Memory B cell (primary cell): Measurements from ENCODE around the gene CCL3.

ENCODE experiments used
- ATAC-seq: fragments of 150-1000 bp; cut with Tn5 transposase; 2 replicates; pipeline ENCODE4 v1.10.0; 2021; ENCODE audit warnings: low read depth, mild to moderate bottlenecking, moderate library complexity
- DNase-seq, 2 donors: peaks; one replicate each; pipeline ENCODE4 v3.0.0; 2022; ENCODE audit warnings: low spot score in 2 of 2
- H3K27ac Mint-ChIP-seq: one replicate; pipeline ENCODE4 v1.8.0; 2022; ENCODE audit warnings: mild to moderate bottlenecking, moderate library complexity, mixed read lengths
- H3K27me3 Mint-ChIP-seq: one replicate; pipeline ENCODE4 v1.8.0; 2022; ENCODE audit warnings: mixed read lengths
- H3K36me3 Mint-ChIP-seq: one replicate; pipeline ENCODE4 v1.8.0; 2022; ENCODE audit warnings: mild to moderate bottlenecking, mixed read lengths
- H3K4me1 Mint-ChIP-seq: one replicate; pipeline ENCODE4 v1.8.0; 2022; ENCODE audit warnings: mixed read lengths
- H3K4me3 Mint-ChIP-seq: one replicate; pipeline ENCODE4 v1.8.0; 2022; ENCODE audit warnings: mild to moderate bottlenecking, moderate library complexity, mixed read lengths
- H3K9me3 Mint-ChIP-seq: one replicate; pipeline ENCODE4 v1.8.0; 2022; ENCODE audit warnings: mixed read lengths

Gene CCL3

DNA sequence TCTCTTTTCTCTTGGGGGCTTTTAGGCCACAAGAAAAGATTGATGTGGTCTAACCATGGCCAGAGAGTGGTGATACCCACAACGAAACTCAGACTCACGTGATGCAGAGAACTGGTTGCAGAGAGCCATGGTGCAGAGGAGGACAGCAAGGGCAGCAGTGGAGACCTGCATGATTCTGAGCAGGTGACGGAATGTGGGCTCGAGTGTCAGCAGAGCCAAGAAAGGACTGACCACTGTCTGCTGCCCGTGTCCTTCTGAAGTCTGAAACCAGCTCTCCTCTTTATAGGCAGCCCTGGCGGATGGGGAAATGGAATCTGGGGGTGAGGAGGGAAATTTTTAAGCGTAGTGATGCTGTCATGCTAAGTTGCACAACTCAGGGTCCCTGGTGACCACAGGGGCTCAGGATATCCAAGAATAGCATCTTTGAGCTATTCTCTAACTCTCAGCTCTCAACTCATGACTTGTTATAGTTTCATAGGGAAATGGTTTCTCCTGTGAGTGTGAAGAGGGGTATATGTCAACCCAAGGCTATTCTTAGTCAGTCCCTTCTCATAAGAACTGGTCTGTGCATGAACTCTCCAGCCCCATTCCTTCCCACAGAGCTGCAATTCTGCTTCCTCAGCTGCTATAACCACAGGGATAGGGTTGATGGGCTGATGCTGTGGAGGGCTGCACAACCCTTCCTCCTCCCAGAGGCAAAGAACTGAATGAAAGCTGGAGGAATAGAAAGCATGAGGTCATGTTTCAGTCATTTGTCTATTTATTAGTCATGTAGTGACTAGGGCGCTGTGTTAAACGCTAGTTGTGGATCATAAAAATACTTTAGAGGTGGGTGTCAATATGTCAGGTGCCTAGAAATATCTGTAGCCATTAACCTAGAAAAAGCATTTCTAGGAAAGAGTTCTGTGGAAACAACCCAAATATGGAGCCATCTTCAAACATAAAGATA is at the start of gene CCL3:
TSS of gene CCL3 (minus strand) at position 256 of the 949 bp plus-strand sequence. CDS start at position 171, 85 bp downstream.
- ATAC-seq (peak; percentile 89), DNase-seq (peak; percentile 32 to 33)
- Mint-ChIP-seq H3K4me3 (peak within 1 kb of the TSS; percentile 66), H3K27ac (peak within 1 kb of the TSS; percentile 15), H3K27me3 (peaks cover 7% of the 10 kb centered on the region), H3K36me3 (no peaks in the 10 kb centered on the region), H3K4me1 (peaks cover 35% of the 10 kb centered on the region), H3K9me3 (no peaks in the 10 kb centered on the region)

DNA sequence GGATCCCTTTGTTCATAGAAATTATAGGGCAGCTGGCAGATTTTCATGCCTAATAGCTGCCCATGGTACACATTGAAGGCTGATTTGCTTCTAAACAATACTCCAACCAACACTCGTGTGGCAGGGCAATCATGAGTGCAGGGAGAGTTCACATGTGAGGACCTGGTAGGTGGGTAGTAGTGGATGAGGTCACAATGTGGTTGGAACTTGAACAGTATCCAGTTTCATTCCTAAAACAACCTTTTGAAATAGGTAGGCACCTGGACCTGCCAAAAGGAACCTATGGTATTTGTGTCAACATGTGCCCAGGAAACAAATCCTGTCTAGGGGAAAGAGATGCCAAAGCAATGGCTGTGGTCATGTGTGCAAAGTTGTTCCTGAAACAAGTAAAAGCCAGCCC is 46.5 kb upstream of the CCL3 start:
- H3K4me3 Mint-ChIP-seq, result no peak overlapping the region
- ATAC-seq, result no peak

DNA sequence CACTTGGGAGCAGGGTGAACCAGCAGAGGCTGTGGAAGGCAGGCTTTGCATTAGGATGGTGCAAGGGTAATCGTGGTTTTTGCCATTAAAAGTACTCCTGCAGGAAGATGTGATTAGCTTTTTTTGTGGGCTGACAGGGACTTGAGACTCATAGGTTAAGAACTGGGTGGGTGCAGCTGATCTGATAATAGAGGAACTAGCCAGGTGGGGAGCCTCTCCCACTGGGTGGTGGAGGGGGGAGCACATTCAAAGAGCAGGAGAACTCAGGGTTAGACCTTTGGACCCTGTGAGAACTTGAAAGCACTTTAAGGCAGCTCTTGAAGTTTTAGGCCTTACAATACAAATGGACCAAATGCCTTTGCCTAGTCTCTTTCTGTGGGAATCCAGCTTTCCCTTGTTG is 46.1 kb upstream of the CCL3 start:
- H3K4me3 Mint-ChIP-seq, result no peak overlapping the region
- peaks cover 45% of the 10 kb centered on the region for H3K4me1 Mint-ChIP-seq
- H3K36me3 Mint-ChIP-seq, result peaks cover 2% of the 10 kb centered on the region
- ATAC-seq (peak; percentile 33), DNase-seq (no peak)
- H3K9me3 Mint-ChIP-seq, result peaks cover 4% of the 10 kb centered on the region
- peaks cover 2% of the 10 kb centered on the region for H3K27me3 Mint-ChIP-seq
- H3K27ac Mint-ChIP-seq, result no peak overlapping the region

More for the DNA sequence above, 46.5 kb upstream of the CCL3 start:
- no peak for DNase-seq
- H3K9me3 Mint-ChIP-seq, result peaks cover 4% of the 10 kb centered on the region
- H3K27me3 Mint-ChIP-seq, result peaks cover 2% of the 10 kb centered on the region
- H3K36me3 Mint-ChIP-seq, result peaks cover 2% of the 10 kb centered on the region
- H3K27ac Mint-ChIP-seq, result no peak overlapping the region
- peaks cover 45% of the 10 kb centered on the region for H3K4me1 Mint-ChIP-seq

DNA sequence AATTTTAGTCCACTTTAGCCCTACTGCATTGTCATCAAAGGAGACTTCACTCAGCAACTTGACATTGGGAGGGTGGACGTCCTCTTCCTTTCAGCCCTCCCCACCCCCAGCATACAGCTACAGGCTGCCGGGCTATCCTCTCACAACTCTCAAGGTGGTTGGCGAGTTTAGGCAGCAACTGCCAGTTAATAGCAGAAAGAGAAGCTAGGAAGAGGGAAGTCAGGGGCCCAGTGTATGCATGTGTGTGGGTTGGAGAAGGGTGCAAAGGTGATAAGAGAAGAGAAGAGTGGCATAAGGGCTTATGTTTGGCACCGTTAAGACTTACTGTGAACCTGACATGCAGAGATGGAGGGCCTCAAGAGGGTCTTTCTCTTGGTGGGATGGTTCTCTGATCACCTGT is 45.5 kb upstream of the CCL3 start:
- H3K27me3 Mint-ChIP-seq, result peaks cover 2% of the 10 kb centered on the region
- H3K9me3 Mint-ChIP-seq, result peaks cover 4% of the 10 kb centered on the region
- peaks cover 45% of the 10 kb centered on the region for H3K4me1 Mint-ChIP-seq
- no peak overlapping the region for H3K27ac Mint-ChIP-seq
- peaks cover 2% of the 10 kb centered on the region for H3K36me3 Mint-ChIP-seq
- ATAC-seq (no peak), DNase-seq (no peak)
- H3K4me3 Mint-ChIP-seq, result no peak overlapping the region

DNA sequence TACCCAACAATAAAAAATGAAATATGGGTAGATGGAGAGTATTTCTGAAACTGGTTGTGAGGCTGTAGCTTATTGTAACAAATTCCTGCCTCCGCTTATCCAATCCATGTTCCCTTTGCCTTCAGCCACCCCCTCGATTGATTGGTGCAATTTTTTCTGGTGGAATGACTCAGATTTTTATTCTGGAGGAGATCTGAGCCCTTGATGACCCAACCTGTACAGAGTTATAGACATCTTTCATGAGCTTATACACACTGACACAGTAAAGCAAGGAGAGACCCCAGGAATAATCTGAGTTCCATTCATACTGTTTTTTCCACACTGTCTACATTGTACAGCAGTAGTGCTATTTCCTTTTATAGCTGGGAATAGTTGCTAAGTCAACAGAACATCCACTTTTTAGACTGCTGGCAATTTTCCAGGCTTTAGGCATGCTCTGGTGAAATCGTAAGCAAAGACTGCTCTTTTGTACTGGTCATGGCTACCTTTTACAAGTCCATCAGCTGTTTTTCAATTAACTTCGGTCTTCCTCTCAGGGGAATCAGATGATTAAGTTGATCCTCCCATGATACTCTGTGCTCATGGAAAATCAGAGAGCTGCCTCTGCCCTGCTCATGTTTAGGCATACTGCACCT is 43.8 kb upstream of the CCL3 start:
- ATAC-seq (no peak), DNase-seq (no peak)
- peaks cover 2% of the 10 kb centered on the region for H3K27me3 Mint-ChIP-seq
- H3K4me3 Mint-ChIP-seq, result no peak overlapping the region
- H3K9me3 Mint-ChIP-seq, result peaks cover 4% of the 10 kb centered on the region
- H3K27ac Mint-ChIP-seq, result peak overlapping the region; percentile 75
- peaks cover 60% of the 10 kb centered on the region for H3K4me1 Mint-ChIP-seq
- H3K36me3 Mint-ChIP-seq, result peaks cover 2% of the 10 kb centered on the region

DNA sequence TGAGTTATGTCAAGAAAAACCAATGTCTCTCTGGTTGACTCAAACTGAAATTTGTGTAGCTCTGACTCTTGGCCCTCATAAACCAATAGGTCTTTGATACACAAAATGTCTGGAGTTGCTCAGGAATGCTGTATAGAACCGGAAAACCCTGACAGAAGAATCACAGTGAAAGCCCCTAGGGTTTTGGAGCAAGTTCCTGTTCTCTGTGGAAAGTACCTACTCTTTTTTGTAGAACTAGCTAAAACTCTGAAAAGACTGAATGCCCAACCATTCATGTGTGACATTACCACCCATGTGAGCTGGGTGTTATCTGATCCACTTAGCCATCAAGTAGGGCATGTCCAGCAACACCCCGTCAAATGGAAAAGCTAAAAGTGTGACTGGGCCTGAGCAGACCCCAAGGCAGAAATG is 42.5 kb upstream of the CCL3 start:
- H3K9me3 Mint-ChIP-seq, result no peaks in the 10 kb centered on the region
- no peaks in the 10 kb centered on the region for H3K36me3 Mint-ChIP-seq
- H3K4me1 Mint-ChIP-seq, result peaks cover 71% of the 10 kb centered on the region
- no peaks in the 10 kb centered on the region for H3K27me3 Mint-ChIP-seq
- DNase-seq, result peak in 1 of 2 donors; percentile 33
- peak; percentile 88 for ATAC-seq
- peak overlapping the region; percentile 75 for H3K27ac Mint-ChIP-seq
- H3K4me3 Mint-ChIP-seq, result no peak overlapping the region

DNA sequence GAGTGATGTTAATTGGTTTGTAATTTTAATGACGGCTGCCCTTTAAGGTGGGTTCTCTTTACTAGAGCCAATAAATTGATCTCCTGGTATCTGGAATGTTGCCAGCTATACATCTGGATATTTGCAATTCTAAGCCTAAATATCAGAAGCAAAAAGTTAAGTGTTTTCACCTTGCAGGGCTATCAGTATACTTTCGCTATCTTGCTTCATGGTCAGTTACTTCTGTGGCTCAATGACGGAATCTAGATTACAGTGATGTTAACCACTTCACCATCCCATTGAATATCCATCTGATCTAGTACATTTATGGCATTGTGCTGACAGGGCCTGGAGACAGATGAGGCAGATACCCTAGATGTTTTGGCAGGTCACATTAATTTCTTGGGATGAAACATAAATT is 42.0 kb upstream of the CCL3 start:
- ATAC-seq (no peak), DNase-seq (no peak)
- H3K27ac Mint-ChIP-seq, result no peak overlapping the region
- peaks cover 2% of the 10 kb centered on the region for H3K9me3 Mint-ChIP-seq
- H3K4me3 Mint-ChIP-seq, result no peak overlapping the region
- H3K36me3 Mint-ChIP-seq, result peaks cover 2% of the 10 kb centered on the region
- H3K4me1 Mint-ChIP-seq, result peaks cover 72% of the 10 kb centered on the region
- H3K27me3 Mint-ChIP-seq, result no peaks in the 10 kb centered on the region

DNA sequence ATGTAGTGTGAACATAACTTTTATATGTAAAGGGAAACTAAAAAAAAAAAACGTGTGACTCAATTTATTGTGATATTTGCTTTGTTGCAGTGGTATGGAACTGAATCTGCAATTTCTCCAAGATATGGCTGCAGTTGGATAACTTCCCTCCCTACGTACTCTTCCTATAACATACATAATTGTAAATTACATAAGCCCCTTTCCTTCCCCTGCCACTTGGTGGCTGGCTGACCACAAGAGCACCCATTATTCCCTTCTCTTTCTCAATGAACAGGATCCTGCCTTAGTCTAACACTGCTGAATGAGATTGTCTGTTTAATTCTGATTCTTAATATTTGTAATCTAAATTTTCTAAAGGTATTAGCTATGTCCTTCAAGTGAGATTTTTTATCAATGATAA is 41.5 kb upstream of the CCL3 start:
- H3K27me3 Mint-ChIP-seq, result no peaks in the 10 kb centered on the region
- ATAC-seq, result no peak
- H3K36me3 Mint-ChIP-seq, result peaks cover 2% of the 10 kb centered on the region
- H3K27ac Mint-ChIP-seq, result no peak overlapping the region
- H3K4me1 Mint-ChIP-seq, result peaks cover 76% of the 10 kb centered on the region
- no peak overlapping the region for H3K4me3 Mint-ChIP-seq
- DNase-seq, result no peak
- H3K9me3 Mint-ChIP-seq, result peaks cover 3% of the 10 kb centered on the region

DNA sequence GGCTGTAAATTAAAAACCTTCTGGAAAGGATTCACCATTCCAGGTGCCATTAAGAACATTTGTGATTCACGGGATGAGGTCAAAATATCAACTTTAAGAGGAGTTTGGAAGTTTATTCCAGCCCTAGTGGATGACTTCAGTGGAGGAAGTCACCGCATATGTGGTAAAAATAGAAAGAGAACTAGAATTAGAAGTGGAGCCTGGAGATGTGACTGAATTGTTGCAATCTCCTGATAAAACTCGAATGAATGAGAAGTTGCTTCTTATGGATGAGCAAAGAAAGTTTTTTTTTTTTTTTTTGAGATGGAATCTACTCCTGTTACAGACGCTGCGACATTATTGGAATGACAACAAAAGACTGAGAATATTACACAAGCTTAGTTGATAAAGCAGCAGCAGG is 40.4 kb upstream of the CCL3 start:
- Mint-ChIP-seq H3K27ac (no peak overlapping the region), H3K36me3 (peaks cover 2% of the 10 kb centered on the region), H3K27me3 (no peaks in the 10 kb centered on the region), H3K9me3 (peaks cover 7% of the 10 kb centered on the region), H3K4me3 (no peak overlapping the region), H3K4me1 (peaks cover 66% of the 10 kb centered on the region)
- DNase-seq, result no peak
- no peak for ATAC-seq

DNA sequence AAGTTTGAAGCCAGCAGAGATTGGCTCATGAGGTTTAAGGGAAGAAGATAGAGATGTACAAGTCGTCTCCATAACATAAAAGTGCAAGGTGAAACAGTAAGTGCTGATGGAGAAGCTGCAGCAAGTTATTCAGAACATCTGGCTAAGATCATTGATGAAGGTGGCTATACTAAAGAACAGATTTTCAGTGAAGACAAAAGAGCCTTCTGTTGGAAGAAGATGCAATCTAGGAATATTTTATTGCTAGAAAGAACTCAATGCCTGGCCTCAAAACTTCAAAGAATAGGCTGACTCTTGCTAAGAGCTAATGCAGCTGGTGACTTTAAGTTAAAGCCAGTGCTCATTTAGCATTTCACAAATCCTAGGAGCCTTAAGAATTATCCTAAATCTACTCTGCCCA is 39.7 kb upstream of the CCL3 start:
- Mint-ChIP-seq H3K36me3 (peaks cover 2% of the 10 kb centered on the region), H3K27ac (no peak overlapping the region), H3K9me3 (peaks cover 7% of the 10 kb centered on the region), H3K4me3 (no peak overlapping the region), H3K4me1 (peaks cover 61% of the 10 kb centered on the region), H3K27me3 (no peaks in the 10 kb centered on the region)
- DNase-seq, result no peak
- no peak for ATAC-seq

DNA sequence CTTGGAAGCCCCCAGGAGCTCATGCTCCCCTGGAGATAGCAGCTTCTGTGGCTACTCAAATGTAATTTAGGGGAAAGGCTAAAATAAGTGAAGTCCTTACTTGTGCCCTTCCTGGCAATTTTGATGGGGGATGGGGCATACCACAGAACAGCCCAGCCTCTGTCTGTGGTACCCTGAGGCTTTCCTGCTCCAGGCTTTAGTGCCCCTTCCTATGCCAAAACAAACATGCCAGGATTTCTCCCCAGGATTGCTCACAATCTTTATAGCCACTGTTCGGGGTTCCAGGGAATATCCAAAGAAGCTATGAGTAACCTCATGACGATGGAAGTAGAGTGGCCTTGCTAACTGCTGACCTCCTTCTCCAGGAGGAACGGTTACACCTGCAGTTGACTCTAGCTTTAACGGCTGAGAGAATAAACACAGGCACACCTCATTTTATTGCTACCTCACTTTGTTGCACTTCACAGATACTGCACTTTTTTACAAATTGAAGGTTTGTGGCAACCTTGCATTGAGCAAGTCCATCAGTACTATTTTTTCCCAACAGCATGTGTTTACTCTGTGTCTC is 38.6 kb upstream of the CCL3 start:
- ATAC-seq (no peak), DNase-seq (no peak)
- peak overlapping the region; percentile 80 for H3K27ac Mint-ChIP-seq
- H3K27me3 Mint-ChIP-seq, result no peaks in the 10 kb centered on the region
- H3K4me3 Mint-ChIP-seq, result no peak overlapping the region
- H3K4me1 Mint-ChIP-seq, result peaks cover 57% of the 10 kb centered on the region
- peaks cover 7% of the 10 kb centered on the region for H3K9me3 Mint-ChIP-seq
- peaks cover 2% of the 10 kb centered on the region for H3K36me3 Mint-ChIP-seq

DNA sequence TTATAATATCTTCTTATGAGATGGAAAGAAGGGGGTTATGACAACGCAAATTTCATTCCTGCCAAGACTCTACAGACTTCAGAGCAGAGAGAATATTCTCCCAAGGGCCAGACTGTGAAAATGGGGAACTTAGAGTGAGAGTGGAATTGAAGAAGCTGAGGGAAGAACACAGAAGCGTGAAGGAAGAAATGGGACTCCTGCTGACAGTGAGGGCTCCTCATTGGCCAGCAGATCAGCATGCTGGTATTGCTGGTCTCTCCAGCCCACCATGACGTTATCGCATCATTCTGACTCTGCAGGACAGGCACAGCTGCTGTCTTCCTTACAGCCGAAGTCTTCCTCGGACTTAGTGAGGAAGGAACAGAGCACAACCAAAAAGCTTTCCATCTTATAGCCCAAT is 38.0 kb upstream of the CCL3 start:
- Mint-ChIP-seq H3K27ac (peak overlapping the region; percentile 80), H3K9me3 (peaks cover 7% of the 10 kb centered on the region), H3K27me3 (no peaks in the 10 kb centered on the region), H3K4me1 (peaks cover 52% of the 10 kb centered on the region), H3K36me3 (peaks cover 2% of the 10 kb centered on the region), H3K4me3 (peak overlapping the region; percentile 77)
- DNase-seq (no peak), ATAC-seq (peak; percentile 7)

DNA sequence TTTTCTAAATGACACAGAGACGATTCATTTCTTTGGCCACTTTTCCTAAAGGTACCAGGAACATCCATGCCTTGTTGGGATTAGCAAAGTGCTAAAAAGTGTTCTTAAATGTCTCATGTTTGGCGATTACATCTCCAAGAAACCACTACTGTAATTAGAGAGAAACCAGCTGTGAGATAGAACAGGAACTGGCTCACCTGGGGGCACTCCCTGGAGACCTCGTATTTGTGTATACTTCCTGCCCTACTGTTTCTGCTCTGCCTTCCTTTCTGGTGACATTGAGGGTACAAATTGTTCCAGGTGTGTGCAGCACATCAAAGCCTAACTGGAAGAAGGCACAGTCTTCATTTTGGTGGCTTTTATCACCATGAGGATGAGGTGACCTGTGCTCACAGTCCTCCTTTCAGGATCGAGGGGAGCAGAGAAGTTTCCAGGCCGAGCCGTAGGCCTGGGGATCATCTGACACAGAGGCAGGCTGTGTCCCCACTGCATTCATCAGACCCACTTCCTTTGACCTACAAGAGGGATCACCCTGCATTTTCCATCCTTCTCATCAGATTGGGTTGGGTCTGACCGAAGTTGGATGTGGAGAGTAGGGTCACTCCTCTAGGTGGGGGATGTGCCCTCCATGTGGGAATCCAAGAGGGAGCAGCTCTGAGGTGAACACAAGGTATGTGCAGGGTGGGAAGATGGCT is 37.4 kb upstream of the CCL3 start:
- H3K4me3 Mint-ChIP-seq, result peak overlapping the region; percentile 77
- DNase-seq (peak; percentile 46 to 60), ATAC-seq (peak; percentile 99)
- H3K9me3 Mint-ChIP-seq, result peaks cover 7% of the 10 kb centered on the region
- no peaks in the 10 kb centered on the region for H3K27me3 Mint-ChIP-seq
- H3K36me3 Mint-ChIP-seq, result peaks cover 2% of the 10 kb centered on the region
- H3K27ac Mint-ChIP-seq, result peak overlapping the region; percentile 80
- H3K4me1 Mint-ChIP-seq, result peaks cover 46% of the 10 kb centered on the region
